K562 (cell line): ENCODE results near the gene GCK. TPM values are rescaled to one million over a fixed set of nuclear protein-coding genes. Genes with fewer than 3 reads are reported as not detected.

Source experiments
- ATAC-seq: fragments of 200-7000 bp; cut with Tn5 transposase; 3 replicates; pipeline ENCODE4 v1.9.1; 2020; ENCODE audit warnings: moderate library complexity
- BruUV-seq: library from RNA; stranded (reverse); fragments of 400-500 nt; replicated peaks from 2 replicates; lab custom pipeline; 2021; lab: Mats Ljungman, UMichigan
- CTCF ChIA-PET: fragments of 300-600 bp; formaldehyde crosslinking; extraction: SDS; loops from one replicate; lab custom pipeline; 2021; ENCODE audit warnings: low intra/inter-chr PET ratio; lab: Yijun Ruan, JAX
- POLR2A ChIA-PET: fragments of 300-600, 350-650 bp; sonication (Branson Sonifier 250); formaldehyde crosslinking; extraction: SDS; loops from one replicate; lab custom pipeline; 2021; ENCODE audit warnings: antibody characterized with exemption, inconsistent platforms; lab: Yijun Ruan, JAX
- DNase-seq, 4 experiments: peaks; one replicate each; pipeline versions ENCODE4 v3.0.0 to v3.0.0-alpha.2; 2011 to 2018; ENCODE audit warnings: low spot score in 3 of 4, mixed read lengths in 3 of 4; ENCODE audit errors: extremely low read depth in 1 of 4
- FAIRE-seq: peaks from 2 replicates; lab custom pipeline; 2011; peaks lifted over from hg19 to GRCh38; lab: Jason Lieb, UNC
- H2AFZ ChIP-seq: 2 replicates; pipeline ENCODE4 v1.6.0; 2011; ENCODE audit warnings: low read depth, low read length, control low read depth, inconsistent platforms
- H3K27ac ChIP-seq: fragments of 200-600 bp; 3 replicates; pipeline ENCODE4 v1.8.0; 2011; ENCODE audit warnings: low read depth, mild to moderate bottlenecking, control low read depth, inconsistent platforms, low read length, moderate library complexity, mixed read lengths; ENCODE audit errors: extremely low read depth
- H3K27me3 ChIP-seq, 2 experiments: fragments of 300-600 bp in 1 of 2; 2 replicates in 1 of 2; 3 replicates in 1 of 2; pipeline versions ENCODE4 v1.6.0 to v1.8.0; 2011; ENCODE audit warnings: inconsistent platforms in 2 of 2, low read length in 2 of 2, mild to moderate bottlenecking in 1 of 2, mixed read lengths in 1 of 2, moderate library complexity in 1 of 2; ENCODE audit not compliant: control insufficient read depth in 2 of 2, insufficient read depth in 2 of 2
- H3K36me3 ChIP-seq: fragments of 300-600 bp; 3 replicates; pipeline ENCODE4 v1.8.0; 2011; ENCODE audit warnings: mild to moderate bottlenecking, low read length, inconsistent platforms; ENCODE audit not compliant: control insufficient read depth, insufficient read depth
- H3K4me1 ChIP-seq, 2 experiments: fragments of 200-600 bp in 1 of 2; replicated peaks in 1 of 2; 2 replicates in 1 of 2; 3 replicates in 1 of 2; pipeline versions ENCODE4 v1.5.1 to v1.8.0; 2011; ENCODE audit warnings: inconsistent platforms in 2 of 2, low read length in 2 of 2, mild to moderate bottlenecking in 1 of 2, mixed read lengths in 1 of 2, moderate library complexity in 1 of 2; ENCODE audit not compliant: control insufficient read depth in 2 of 2, insufficient read depth in 2 of 2
- H3K4me2 ChIP-seq: 2 replicates; pipeline ENCODE4 v1.6.1; 2011; ENCODE audit warnings: low read length, control low read depth, inconsistent platforms, mixed read lengths; ENCODE audit not compliant: insufficient read depth
- H3K4me3 ChIP-seq: fragments of 200-600 bp; sonication (generic), shearing (Covaris generic); 2 replicates; pipeline ENCODE4 v1.5.1; 2016; ENCODE audit warnings: control low read depth, inconsistent platforms
- H3K79me2 ChIP-seq: fragments of 200-600 bp; 3 replicates; pipeline ENCODE4 v1.8.0; 2011; ENCODE audit warnings: low read length, inconsistent platforms; ENCODE audit not compliant: control insufficient read depth, insufficient read depth
- H3K9ac ChIP-seq, 2 experiments: 2 replicates each; pipeline versions ENCODE4 v1.6.0 to v1.6.1; 2011; ENCODE audit warnings: low read depth in 2 of 2, low read length in 2 of 2, control low read depth in 1 of 2, inconsistent platforms in 1 of 2, mild to moderate bottlenecking in 1 of 2, mixed read lengths in 1 of 2; ENCODE audit not compliant: insufficient read depth in 1 of 2
- H3K9me1 ChIP-seq: one replicate; pipeline ENCODE4 v1.6.0; 2011; ENCODE audit warnings: inconsistent platforms, mild to moderate bottlenecking, low read length, moderate library complexity; ENCODE audit not compliant: control insufficient read depth, insufficient read depth
- H3K9me3 ChIP-seq: replicated peaks from 2 replicates; pipeline ENCODE4 v1.5.1; 2011; ENCODE audit warnings: low read depth, low read length, inconsistent platforms; ENCODE audit not compliant: control insufficient read depth, insufficient read depth
- H4K20me1 ChIP-seq: replicated peaks from 2 replicates; pipeline ENCODE4 v1.6.1; 2011; ENCODE audit warnings: low read length, inconsistent platforms, mixed read lengths; ENCODE audit not compliant: control insufficient read depth, insufficient read depth
- EGR1 ChIP-seq: fragments of 450-650 bp; conservative IDR thresholded peaks from 2 replicates; pipeline ENCODE4 v1.6.1; 2017; ENCODE audit warnings: mild to moderate bottlenecking
- HDGF ChIP-seq: fragments of 450-650 bp; IDR thresholded peaks from 2 replicates; pipeline ENCODE4 v1.6.1; 2016
- POLR2B ChIP-seq: fragments of 450-650 bp; IDR thresholded peaks from 2 replicates; pipeline ENCODE4 v1.6.1; 2018; ENCODE audit warnings: low read depth; ENCODE audit not compliant: partially characterized antibody
- ZNF384 ChIP-seq: IDR thresholded peaks from 2 replicates; pipeline ENCODE4 v1.6.1; 2012; ENCODE audit warnings: low read depth, low read length, improper control_type of control experiment
- WGBS: fragments of 100-300 bp; shearing (Covaris generic); methylation state at CpG from one replicate; pipeline ENCODE4 v1.1.6; 2016; ENCODE audit warnings: low coverage, mixed read lengths; ENCODE audit not compliant: insufficient coverage; ENCODE audit errors: missing lambda C conversion rate; 5-methylcytosine and 5-hydroxymethylcytosine counted together
- in situ Hi-C: fragments of 300-500 bp; cut with MboI; formaldehyde crosslinking; loops from 4 replicates; pipeline ENCODE4 v1.15.0; 2018; ENCODE audit warnings: inconsistent platforms, mixed read lengths
- intact Hi-C: fragments of 100-400 bp; cut with micrococcal nuclease; formaldehyde crosslinking; loops from 2 replicates; pipeline ENCODE4 v1.14.2; 2022
- polyA plus RNA-seq, 8 experiments: library from polyadenylated mRNA; depleted of rRNA in 4 of 8; stranded (reverse) in 5 of 8; unstranded in 3 of 8; fragments of >200 nt; fragmentation: Nextera tagmentation in 2 of 8; fragmentation: Illumina TruSeq in 1 of 8; extraction: Ambion mirVana in 2 of 8; extraction: Trizol in 1 of 8; gene quantifications; 2 replicates each; pipeline versions ENCODE4 v1.2.1 to v1.2.3, GENCODE V29; 2011 to 2014; ENCODE audit warnings: inconsistent platforms in 1 of 8, missing spikeins in 1 of 8
- total RNA-seq, 7 experiments: library from RNA; depleted of rRNA in 6 of 7; stranded (reverse); fragments of >200 nt in 6 of 7; fragmentation: Illumina TruSeq in 2 of 7; extraction: Trizol in 2 of 7; gene quantifications; 2 replicates each; pipeline versions ENCODE4 v1.2.1 to v1.2.3, GENCODE V29; 2011 to 2021; ENCODE audit warnings: low replicate concordance in 1 of 7
- TF ChIP-seq, protein P1 (sequence below): sonication (generic); formaldehyde crosslinking; IDR thresholded peaks from 2 replicates; pipeline ENCODE4 v1.9.0; 2022; ENCODE audit warnings: mild to moderate bottlenecking, missing genetic modification reagents
- TF ChIP-seq, protein P2 (sequence below): sonication (generic); formaldehyde crosslinking; IDR thresholded peaks from 2 replicates; pipeline ENCODE4 v1.9.0; 2022; ENCODE audit warnings: mild to moderate bottlenecking, missing genetic modification reagents

GCK gene
- total and polyA plus RNA-seq, 9 of the 15 experiments (the other 6 are each of a cell fraction or from before 2014, with no cell fraction given) = 0.11 to 0.55 (median 0.16) TPM; not detected in 3

DNA sequence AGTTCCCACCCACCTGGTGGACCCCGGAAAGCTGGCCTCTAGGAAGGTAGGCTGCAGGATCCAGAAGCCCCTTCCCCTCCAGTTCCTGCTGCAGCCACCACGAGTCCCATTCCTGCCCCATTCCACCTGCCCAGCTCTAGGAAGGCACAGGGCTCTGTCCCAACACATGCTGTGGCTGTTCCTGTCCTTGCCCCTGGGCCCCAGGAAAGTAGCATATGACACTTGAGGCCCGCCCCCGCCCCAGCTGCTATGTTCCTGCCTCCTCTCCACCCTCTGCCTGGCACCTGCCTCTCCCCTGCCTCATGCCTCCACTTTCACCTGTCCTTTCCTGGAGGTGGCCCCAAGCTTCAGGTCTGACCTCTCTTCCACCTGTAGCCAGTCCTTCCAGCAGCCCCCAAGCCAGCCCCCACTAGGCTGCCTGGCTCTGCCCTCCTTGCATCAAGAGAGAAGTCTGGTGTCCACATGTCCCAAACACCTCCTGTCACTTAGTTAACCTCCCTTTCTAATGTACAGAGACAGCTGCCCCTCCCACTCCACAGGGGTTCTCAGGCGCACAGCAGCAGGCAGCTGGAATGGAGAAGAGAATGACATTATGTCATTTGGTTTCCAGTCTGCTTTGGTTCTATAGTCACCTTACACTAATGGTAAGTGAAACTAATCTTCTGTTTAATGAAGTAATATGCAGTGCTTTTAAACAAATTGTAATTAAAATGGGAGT, 34.3 kb upstream of the GCK start:
- intact Hi-C loops (no loop called here), in situ Hi-C loops (no loop called here)
- no TSS peak for BruUV-seq
- Histone ChIP-seq H3K79me2 (no peaks in the 10 kb centered on the region), H3K4me1 (peaks cover 0 to 61% of the 10 kb centered on the region in 2 experiments; a peak in 3 of 5 replicates), H3K27me3 (peaks cover 14 to 38% of the 10 kb centered on the region in 2 experiments; a peak in 4 of 5 replicates), H3K4me2 (no peak overlapping the region), H3K27ac (no peak overlapping the region), H3K4me3 (no peak overlapping the region), H3K9me1 (no peaks in the 10 kb centered on the region), H3K9me3 (no peaks in the 10 kb centered on the region), H4K20me1 (no peaks in the 10 kb centered on the region), H3K36me3 (no peaks in the 10 kb centered on the region), H3K9ac (peak overlapping the region in 1 of 2 experiments; percentile 45; a peak in 1 of 4 replicates), H2AFZ (no peak overlapping the region)
- no peak for TF ChIP-seq ZNF384
- 0 out of 2 replicates have a peak, but pooled peaks have one; percentile 19 for TF ChIP-seq EGR1
- no peak for TF ChIP-seq POLR2B
- 0 out of 3 replicates have a peak, but pooled peaks have one; percentile 6 for ATAC-seq
- CTCF ChIA-PET = no interaction called here
- peak in 1 of 4 experiments; percentile 34 for DNase-seq
- WGBS = 0% methylated on average over 3 of the region's 5 CpGs
- peak; percentile 29 for FAIRE-seq
- POLR2A ChIA-PET = interaction anchor here (0.6 to 1.6 kb wide), 5 partner anchors 11 to 200 kb away, joined by 3 to 6 read pairs (median 4); no protein-coding TSS in a partner anchor

DNA sequence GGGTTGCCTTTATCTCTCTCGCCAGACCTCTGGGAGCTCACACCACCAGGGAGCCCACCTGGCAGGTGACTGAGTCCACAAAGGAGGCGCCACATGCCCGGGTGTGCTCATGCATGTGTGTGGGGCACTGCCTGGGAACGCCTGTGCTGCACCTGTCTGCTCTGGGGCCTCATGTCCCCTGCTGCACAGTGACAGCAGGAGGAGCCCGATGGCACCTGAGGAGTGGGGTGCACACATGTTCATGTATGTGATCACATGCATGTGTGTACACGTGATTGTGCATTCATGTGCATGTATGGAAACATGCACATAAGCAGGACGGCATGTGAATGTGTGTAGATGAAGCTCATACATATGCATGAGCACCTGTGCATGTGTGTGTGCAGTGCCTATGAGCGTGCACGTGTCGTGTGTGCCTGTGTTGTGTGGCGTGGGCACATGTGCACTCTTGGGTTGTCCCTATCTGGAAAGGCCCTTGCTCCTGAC, 33.6 kb upstream of the GCK start:
- peaks cover 0 to 61% of the 10 kb centered on the region in 2 experiments; a peak in 3 of 5 replicates for H3K4me1 ChIP-seq
- DNase-seq (no peak), ATAC-seq (no peak), FAIRE-seq (no peak)
- H3K36me3 ChIP-seq = no peaks in the 10 kb centered on the region
- H3K9me1 ChIP-seq = no peaks in the 10 kb centered on the region
- POLR2A ChIA-PET = interaction anchor here (0.6 to 1.6 kb wide), 2 partner anchors 10 to 15 kb away, joined by 3 to 6 read pairs; no protein-coding TSS in a partner anchor
- no peak overlapping the region for H3K4me3 ChIP-seq
- H3K79me2 ChIP-seq = no peaks in the 10 kb centered on the region
- CTCF ChIA-PET = interaction anchor here (0.6 kb wide), 1 partner anchor 141 kb away, joined by 3 read pairs; the partner anchor contains the start of gene POLM
- no peaks in the 10 kb centered on the region for H3K9me3 ChIP-seq
- 13% methylated on average over 11 of the region's 11 CpGs for WGBS
- in situ Hi-C loops (no loop called here), intact Hi-C loops (no loop called here)
- no peak overlapping the region for H2AFZ ChIP-seq
- no peak overlapping the region for H3K9ac ChIP-seq
- peaks cover 11 to 31% of the 10 kb centered on the region in 2 experiments; a peak in 4 of 5 replicates for H3K27me3 ChIP-seq
- TF ChIP-seq, protein P1, sequence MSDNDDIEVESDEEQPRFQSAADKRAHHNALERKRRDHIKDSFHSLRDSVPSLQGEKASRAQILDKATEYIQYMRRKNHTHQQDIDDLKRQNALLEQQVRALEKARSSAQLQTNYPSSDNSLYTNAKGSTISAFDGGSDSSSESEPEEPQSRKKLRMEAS (CRISPR knock-in tag) = peak; percentile 74; the same call in 1 of the 2 replicates
- TF ChIP-seq HDGF = no peak
- TF ChIP-seq, protein P2, sequence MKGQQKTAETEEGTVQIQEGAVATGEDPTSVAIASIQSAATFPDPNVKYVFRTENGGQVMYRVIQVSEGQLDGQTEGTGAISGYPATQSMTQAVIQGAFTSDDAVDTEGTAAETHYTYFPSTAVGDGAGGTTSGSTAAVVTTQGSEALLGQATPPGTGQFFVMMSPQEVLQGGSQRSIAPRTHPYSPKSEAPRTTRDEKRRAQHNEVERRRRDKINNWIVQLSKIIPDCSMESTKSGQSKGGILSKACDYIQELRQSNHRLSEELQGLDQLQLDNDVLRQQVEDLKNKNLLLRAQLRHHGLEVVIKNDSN (CRISPR knock-in tag) = peak; percentile 42; the same call in 1 of the 2 replicates
- no peak overlapping the region for H3K4me2 ChIP-seq
- no peak overlapping the region; the same call in 2 of the 3 replicates for H3K27ac ChIP-seq
- no TSS peak for BruUV-seq
- no peaks in the 10 kb centered on the region for H4K20me1 ChIP-seq
